NCI-H460 (cell line): ENCODE results near the gene FBXO7. TPM values are rescaled to one million over a fixed set of nuclear protein-coding genes. Genes with fewer than 3 reads are reported as not detected.

Experiments
- DNase-seq: peaks from one replicate; pipeline ENCODE4 v3.0.0-alpha.2; 2016; ENCODE audit warnings: low read depth; ENCODE audit errors: extremely low read depth
- total RNA-seq: library from RNA; depleted of rRNA; stranded (reverse); fragments of >200 nt; shearing (Covaris generic); gene quantifications from 2 replicates; pipeline ENCODE4 v1.2.3, GENCODE V29; 2014

Gene FBXO7
- total RNA-seq, 1 experiment from 2014 or later = 70.5 TPM

GRCh38 chr22:32528984-32529982, 54.7 kb downstream of the FBXO7 start:
- DNase-seq = peak; percentile 64

GRCh38 chr22:32531228-32531627, 56.6 kb downstream of the FBXO7 start:
- DNase-seq = no peak

GRCh38 chr22:32531931-32532819, 57.6 kb downstream of the FBXO7 start:
- no peak for DNase-seq

GRCh38 chr22:32532820-32533128, 58.2 kb downstream of the FBXO7 start:
- DNase-seq = no peak

GRCh38 chr22:32533265-32534111, 58.9 kb downstream of the FBXO7 start:
- no peak for DNase-seq

GRCh38 chr22:32534252-32535235, 59.9 kb downstream of the FBXO7 start:
- no peak for DNase-seq

GRCh38 chr22:32535531-32536190, 61.0 kb downstream of the FBXO7 start:
- no peak for DNase-seq

GRCh38 chr22:32536352-32536751, 61.7 kb downstream of the FBXO7 start:
- no peak for DNase-seq

- DNase-seq = no peak
Measured at GRCh38 chr22:32538521-32538920, 63.9 kb downstream of the FBXO7 start.

- no peak for DNase-seq
Measured at GRCh38 chr22:32539631-32540421, 65.2 kb downstream of the FBXO7 start.

GRCh38 chr22:32541481-32541880, 66.9 kb downstream of the FBXO7 start:
- DNase-seq = no peak

GRCh38 chr22:32542066-32542676, 67.6 kb downstream of the FBXO7 start:
- DNase-seq = no peak

GRCh38 chr22:32542677-32543357, 68.2 kb downstream of the FBXO7 start:
- no peak for DNase-seq

GRCh38 chr22:32544953-32545558, 70.4 kb downstream of the FBXO7 start:
- DNase-seq = no peak

GRCh38 chr22:32545801-32546200, 71.2 kb downstream of the FBXO7 start:
- DNase-seq = no peak

GRCh38 chr22:32546496-32546895, 71.9 kb downstream of the FBXO7 start:
- no peak for DNase-seq

- DNase-seq = no peak
Measured at GRCh38 chr22:32546935-32547334, 72.3 kb downstream of the FBXO7 start.
